HL-60 (cell line): ENCODE results near the gene LRRC42.
"Not testable (repeated sequence)": the region's sequence is repeated elsewhere in the genome, so short reads cannot be mapped to it uniquely, and the experiment has no call there.

ENCODE experiments used
- DNase-seq, 2 experiments: peaks; one replicate each; pipeline ENCODE4 v3.0.0-alpha.2; 2010 to 2020; ENCODE audit warnings: low read depth in 1 of 2, low spot score in 1 of 2
- H3K27ac ChIP-seq: fragments of 250-450 bp; sonication (Bioruptor Pico); replicated peaks from 2 replicates; pipeline ENCODE4 v1.5.1; 2020; ENCODE audit warnings: mild to moderate bottlenecking, moderate library complexity
- H3K27me3 ChIP-seq: fragments of 250-450 bp; sonication (Bioruptor Pico); 2 replicates; pipeline ENCODE4 v1.5.1; 2021; ENCODE audit warnings: mild to moderate bottlenecking, moderate library complexity; ENCODE audit not compliant: insufficient read depth, poor library complexity, severe bottlenecking
- H3K4me3 ChIP-seq: replicated peaks from 2 replicates; pipeline ENCODE4 v1.5.1; 2011; ENCODE audit warnings: mild to moderate bottlenecking, control low read depth, low read length; ENCODE audit not compliant: insufficient read depth
- GABPA ChIP-seq: IDR thresholded peaks from 2 replicates; pipeline ENCODE4 v1.6.1; 2012; ENCODE audit warnings: low read depth
- POLR2AphosphoS5 ChIP-seq: IDR thresholded peaks from 2 replicates; pipeline ENCODE4 v1.6.1; 2012; ENCODE audit warnings: low read depth
- SPI1 ChIP-seq: IDR thresholded peaks from 2 replicates; pipeline ENCODE4 v1.6.1; 2012; ENCODE audit warnings: low read depth, mild to moderate bottlenecking, borderline replicate concordance
- TF ChIP-seq, protein P1 (sequence below): IDR thresholded peaks from 2 replicates; pipeline ENCODE4 v1.6.1; 2012; ENCODE audit warnings: low read depth; ENCODE audit not compliant: insufficient replicate concordance
- TF ChIP-seq, protein P2 (sequence below): IDR thresholded peaks from one replicate; pipeline ENCODE4 v1.5.1; 2011; ENCODE audit warnings: low read length, control low read depth, inconsistent platforms; ENCODE audit not compliant: insufficient read depth

Gene LRRC42

DNA sequence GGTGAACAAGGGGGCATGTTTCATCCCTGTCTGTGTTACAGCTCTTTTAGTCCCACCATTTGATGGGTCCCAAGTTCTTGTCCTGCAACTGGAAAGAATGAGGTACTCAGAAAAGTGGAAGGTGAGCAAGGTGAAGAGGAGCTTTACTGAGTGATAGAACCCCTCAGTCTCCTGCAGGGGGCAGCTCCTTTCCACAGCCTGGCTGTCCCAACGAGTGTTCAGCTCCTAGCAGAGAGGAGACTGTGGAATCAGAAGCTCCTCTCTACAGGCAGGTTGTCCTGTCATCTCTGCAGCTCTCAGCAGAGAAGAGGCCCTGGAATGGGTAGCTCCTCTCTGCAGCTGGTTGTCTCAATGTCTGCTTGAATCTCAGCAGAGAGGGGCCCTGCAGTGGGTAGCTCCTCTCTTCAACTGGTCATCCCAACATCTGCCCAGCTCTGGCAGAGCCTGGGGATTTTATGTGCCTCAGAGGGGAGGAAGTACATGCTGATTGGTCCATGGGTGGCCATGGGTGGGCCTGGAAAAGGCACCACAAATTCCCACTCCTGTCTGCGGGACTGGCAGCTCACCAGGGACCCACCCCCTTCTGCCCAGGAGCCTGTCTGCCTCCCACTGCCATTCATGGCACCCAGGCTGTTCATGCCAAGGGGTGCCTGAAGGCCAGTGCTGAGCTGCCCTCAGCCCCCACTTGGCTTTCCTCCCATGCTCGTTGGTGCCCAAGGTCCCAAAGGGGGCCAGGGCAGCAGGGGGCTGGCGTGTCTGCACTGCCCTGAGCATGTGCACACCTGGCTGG is 46.1 kb downstream of the LRRC42 start:
- TF ChIP-seq SPI1 = no peak
- TF ChIP-seq, protein P1, sequence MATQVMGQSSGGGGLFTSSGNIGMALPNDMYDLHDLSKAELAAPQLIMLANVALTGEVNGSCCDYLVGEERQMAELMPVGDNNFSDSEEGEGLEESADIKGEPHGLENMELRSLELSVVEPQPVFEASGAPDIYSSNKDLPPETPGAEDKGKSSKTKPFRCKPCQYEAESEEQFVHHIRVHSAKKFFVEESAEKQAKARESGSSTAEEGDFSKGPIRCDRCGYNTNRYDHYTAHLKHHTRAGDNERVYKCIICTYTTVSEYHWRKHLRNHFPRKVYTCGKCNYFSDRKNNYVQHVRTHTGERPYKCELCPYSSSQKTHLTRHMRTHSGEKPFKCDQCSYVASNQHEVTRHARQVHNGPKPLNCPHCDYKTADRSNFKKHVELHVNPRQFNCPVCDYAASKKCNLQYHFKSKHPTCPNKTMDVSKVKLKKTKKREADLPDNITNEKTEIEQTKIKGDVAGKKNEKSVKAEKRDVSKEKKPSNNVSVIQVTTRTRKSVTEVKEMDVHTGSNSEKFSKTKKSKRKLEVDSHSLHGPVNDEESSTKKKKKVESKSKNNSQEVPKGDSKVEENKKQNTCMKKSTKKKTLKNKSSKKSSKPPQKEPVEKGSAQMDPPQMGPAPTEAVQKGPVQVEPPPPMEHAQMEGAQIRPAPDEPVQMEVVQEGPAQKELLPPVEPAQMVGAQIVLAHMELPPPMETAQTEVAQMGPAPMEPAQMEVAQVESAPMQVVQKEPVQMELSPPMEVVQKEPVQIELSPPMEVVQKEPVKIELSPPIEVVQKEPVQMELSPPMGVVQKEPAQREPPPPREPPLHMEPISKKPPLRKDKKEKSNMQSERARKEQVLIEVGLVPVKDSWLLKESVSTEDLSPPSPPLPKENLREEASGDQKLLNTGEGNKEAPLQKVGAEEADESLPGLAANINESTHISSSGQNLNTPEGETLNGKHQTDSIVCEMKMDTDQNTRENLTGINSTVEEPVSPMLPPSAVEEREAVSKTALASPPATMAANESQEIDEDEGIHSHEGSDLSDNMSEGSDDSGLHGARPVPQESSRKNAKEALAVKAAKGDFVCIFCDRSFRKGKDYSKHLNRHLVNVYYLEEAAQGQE = no peak
- TF ChIP-seq POLR2AphosphoS5 = no peak
- TF ChIP-seq GABPA = no peak
- TF ChIP-seq, protein P2, sequence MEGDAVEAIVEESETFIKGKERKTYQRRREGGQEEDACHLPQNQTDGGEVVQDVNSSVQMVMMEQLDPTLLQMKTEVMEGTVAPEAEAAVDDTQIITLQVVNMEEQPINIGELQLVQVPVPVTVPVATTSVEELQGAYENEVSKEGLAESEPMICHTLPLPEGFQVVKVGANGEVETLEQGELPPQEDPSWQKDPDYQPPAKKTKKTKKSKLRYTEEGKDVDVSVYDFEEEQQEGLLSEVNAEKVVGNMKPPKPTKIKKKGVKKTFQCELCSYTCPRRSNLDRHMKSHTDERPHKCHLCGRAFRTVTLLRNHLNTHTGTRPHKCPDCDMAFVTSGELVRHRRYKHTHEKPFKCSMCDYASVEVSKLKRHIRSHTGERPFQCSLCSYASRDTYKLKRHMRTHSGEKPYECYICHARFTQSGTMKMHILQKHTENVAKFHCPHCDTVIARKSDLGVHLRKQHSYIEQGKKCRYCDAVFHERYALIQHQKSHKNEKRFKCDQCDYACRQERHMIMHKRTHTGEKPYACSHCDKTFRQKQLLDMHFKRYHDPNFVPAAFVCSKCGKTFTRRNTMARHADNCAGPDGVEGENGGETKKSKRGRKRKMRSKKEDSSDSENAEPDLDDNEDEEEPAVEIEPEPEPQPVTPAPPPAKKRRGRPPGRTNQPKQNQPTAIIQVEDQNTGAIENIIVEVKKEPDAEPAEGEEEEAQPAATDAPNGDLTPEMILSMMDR = no peak
- Histone ChIP-seq H3K4me3 (no peak overlapping the region), H3K27ac (no peak overlapping the region), H3K27me3 (no peaks in the 10 kb centered on the region)
- no peak for DNase-seq

DNA sequence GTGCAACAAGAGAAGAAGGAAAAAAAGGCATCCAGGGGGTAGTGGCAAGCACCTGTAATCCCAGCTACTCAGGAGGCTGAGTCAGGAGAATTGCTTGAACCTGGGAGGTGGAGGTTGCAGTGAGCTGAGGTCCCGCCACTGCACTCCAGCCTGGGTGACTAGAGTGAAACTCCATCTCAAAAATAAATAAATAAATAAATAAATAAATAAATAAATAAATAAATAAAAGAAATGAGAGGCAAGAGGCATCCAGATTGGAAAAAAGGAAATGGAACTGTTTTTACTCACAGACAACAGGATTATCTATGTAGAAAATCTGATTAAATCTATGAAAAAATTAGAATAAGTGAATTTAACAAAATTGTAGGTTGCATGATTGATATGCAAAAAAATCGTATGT is 48.4 kb downstream of the LRRC42 start:
- not testable (repeated sequence) for H3K27me3 ChIP-seq, H3K4me3 ChIP-seq, H3K27ac ChIP-seq, DNase-seq

DNA sequence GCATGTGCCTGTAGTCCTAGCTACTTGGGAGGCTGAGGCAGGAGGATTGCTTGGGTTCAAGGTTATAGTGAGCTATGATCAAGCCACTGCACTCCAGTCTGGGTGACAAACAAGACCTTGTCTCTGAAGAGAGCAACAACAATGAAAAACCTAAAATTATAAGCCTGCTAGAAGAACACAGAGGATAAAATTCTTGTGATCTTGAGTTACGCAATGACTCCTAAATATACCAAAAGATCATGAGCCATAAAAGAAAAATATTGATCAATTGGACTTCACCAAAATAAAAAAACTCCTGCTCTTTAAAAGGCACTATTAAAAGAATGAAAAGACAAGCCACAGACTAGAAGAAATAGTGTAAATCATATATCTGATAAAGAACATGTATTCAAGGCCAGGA is 49.5 kb downstream of the LRRC42 start:
- H3K27me3 ChIP-seq = no peaks in the 10 kb centered on the region
- H3K27ac ChIP-seq = no peak overlapping the region
- no peak for DNase-seq
- TF ChIP-seq POLR2AphosphoS5 = no peak
- no peak for TF ChIP-seq GABPA
- TF ChIP-seq, protein P1 = no peak
- TF ChIP-seq SPI1 = no peak
- TF ChIP-seq, protein P2 = no peak
- H3K4me3 ChIP-seq = no peak overlapping the region

DNA sequence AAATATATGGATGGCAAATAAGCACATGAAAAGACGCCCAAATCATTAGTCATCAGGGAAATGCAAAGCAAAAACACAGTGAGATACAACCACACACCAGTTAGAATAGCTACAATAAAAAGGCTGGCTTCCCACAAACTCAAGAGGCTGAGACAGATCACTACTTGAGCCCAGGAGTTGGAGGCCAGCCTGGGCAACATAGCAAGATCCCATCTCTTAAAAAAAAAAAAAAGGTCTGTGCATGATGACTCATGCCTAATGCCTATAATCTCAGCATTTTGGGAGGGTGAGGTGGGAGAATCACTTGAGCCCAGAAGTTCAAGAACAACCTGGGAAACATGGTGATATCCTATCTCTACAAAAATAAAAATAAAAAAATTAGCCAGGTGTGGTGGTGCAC is 52.1 kb downstream of the LRRC42 start:
- no peak overlapping the region for H3K27ac ChIP-seq
- TF ChIP-seq, protein P2 = no peak
- TF ChIP-seq POLR2AphosphoS5 (no peak), GABPA (no peak), SPI1 (no peak)
- TF ChIP-seq, protein P1 = no peak
- no peaks in the 10 kb centered on the region for H3K27me3 ChIP-seq
- DNase-seq = no peak
- no peak overlapping the region for H3K4me3 ChIP-seq
